K562 (cell line): ENCODE data around the gene CRIM1. TPM values are rescaled to one million over a fixed set of nuclear protein-coding genes. Genes with fewer than 3 reads are reported as not detected.

Experiments
- MAFG ChIP-seq: fragments of 450-650 bp; conservative IDR thresholded peaks from 2 replicates; pipeline ENCODE4 v1.6.1; 2016; ENCODE audit warnings: missing genetic modification characterization, missing compliant biosample characterization
- ZNF239 ChIP-seq: fragments of 250-450 bp; sonication (Bioruptor Pico); IDR thresholded peaks from 2 replicates; pipeline ENCODE4 v1.4.0; 2020; ENCODE audit warnings: mild to moderate bottlenecking
- ZNF518B ChIP-seq: fragments of 250-450 bp; sonication (Bioruptor Pico); IDR thresholded peaks from 2 replicates; pipeline ENCODE4 v1.5.0; 2021; ENCODE audit warnings: mild to moderate bottlenecking, moderate library complexity
- polyA plus RNA-seq, 8 experiments: library from polyadenylated mRNA; depleted of rRNA in 4 of 8; stranded (reverse) in 5 of 8; unstranded in 3 of 8; fragments of >200 nt; fragmentation: Nextera tagmentation in 2 of 8; fragmentation: Illumina TruSeq in 1 of 8; extraction: Ambion mirVana in 2 of 8; extraction: Trizol in 1 of 8; gene quantifications; 2 replicates each; pipeline versions ENCODE4 v1.2.1 to v1.2.3, GENCODE V29; 2011 to 2014; ENCODE audit warnings: inconsistent platforms in 1 of 8, missing spikeins in 1 of 8
- total RNA-seq, 7 experiments: library from RNA; depleted of rRNA in 6 of 7; stranded (reverse); fragments of >200 nt in 6 of 7; fragmentation: Illumina TruSeq in 2 of 7; extraction: Trizol in 2 of 7; gene quantifications; 2 replicates each; pipeline versions ENCODE4 v1.2.1 to v1.2.3, GENCODE V29; 2011 to 2021; ENCODE audit warnings: low replicate concordance in 1 of 7
- TF ChIP-seq, protein P1 (sequence below), 2 experiments: fragments of 450-650 bp; formaldehyde crosslinking in 1 of 2; IDR thresholded peaks; 2 replicates each; pipeline versions ENCODE4 v1.4.0 to v1.6.1; 2014 to 2020; ENCODE audit warnings: mild to moderate bottlenecking in 2 of 2, borderline replicate concordance in 1 of 2, low read depth in 1 of 2

Gene CRIM1
- total and polyA plus RNA-seq, 9 of the 15 experiments (the other 6 are each of a cell fraction or from before 2014, with no cell fraction given), result 0.01 to 0.36 (median 0.06) TPM; not detected in 1

GRCh38 chr2:36477746-36478145 is 122.2 kb downstream of the CRIM1 start (continued):
- TF ChIP-seq ZNF518B (CRISPR knock-in tag) (no peak), ZNF239 (CRISPR knock-in tag) (no peak), MAFG (tag) (no peak)
- TF ChIP-seq, protein P1, sequence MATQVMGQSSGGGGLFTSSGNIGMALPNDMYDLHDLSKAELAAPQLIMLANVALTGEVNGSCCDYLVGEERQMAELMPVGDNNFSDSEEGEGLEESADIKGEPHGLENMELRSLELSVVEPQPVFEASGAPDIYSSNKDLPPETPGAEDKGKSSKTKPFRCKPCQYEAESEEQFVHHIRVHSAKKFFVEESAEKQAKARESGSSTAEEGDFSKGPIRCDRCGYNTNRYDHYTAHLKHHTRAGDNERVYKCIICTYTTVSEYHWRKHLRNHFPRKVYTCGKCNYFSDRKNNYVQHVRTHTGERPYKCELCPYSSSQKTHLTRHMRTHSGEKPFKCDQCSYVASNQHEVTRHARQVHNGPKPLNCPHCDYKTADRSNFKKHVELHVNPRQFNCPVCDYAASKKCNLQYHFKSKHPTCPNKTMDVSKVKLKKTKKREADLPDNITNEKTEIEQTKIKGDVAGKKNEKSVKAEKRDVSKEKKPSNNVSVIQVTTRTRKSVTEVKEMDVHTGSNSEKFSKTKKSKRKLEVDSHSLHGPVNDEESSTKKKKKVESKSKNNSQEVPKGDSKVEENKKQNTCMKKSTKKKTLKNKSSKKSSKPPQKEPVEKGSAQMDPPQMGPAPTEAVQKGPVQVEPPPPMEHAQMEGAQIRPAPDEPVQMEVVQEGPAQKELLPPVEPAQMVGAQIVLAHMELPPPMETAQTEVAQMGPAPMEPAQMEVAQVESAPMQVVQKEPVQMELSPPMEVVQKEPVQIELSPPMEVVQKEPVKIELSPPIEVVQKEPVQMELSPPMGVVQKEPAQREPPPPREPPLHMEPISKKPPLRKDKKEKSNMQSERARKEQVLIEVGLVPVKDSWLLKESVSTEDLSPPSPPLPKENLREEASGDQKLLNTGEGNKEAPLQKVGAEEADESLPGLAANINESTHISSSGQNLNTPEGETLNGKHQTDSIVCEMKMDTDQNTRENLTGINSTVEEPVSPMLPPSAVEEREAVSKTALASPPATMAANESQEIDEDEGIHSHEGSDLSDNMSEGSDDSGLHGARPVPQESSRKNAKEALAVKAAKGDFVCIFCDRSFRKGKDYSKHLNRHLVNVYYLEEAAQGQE (IDR thresholded peaks at IDR 0.05; ENCODE audit: borderline replicate concordance), result no peak
- TF ChIP-seq, protein P1 (CRISPR knock-in tag; IDR thresholded peaks at IDR 0.05; ENCODE audit: low read depth), result no peak
